NCI-H1092 (cell line): ENCODE data around the gene PIM3.

Experiments
- DNase-seq: peaks from one replicate; lab custom pipeline; 2025; lab: John Stamatoyannopoulos, UW

Gene PIM3

GRCh38 chr22:49960159-49961004 is at the start of gene PIM3:
Gene PIM3 (plus strand): TSS chr22:49960772. CDS start chr22:49960948, 176 bp downstream.
- DNase-seq: peak; percentile 78

DNA sequence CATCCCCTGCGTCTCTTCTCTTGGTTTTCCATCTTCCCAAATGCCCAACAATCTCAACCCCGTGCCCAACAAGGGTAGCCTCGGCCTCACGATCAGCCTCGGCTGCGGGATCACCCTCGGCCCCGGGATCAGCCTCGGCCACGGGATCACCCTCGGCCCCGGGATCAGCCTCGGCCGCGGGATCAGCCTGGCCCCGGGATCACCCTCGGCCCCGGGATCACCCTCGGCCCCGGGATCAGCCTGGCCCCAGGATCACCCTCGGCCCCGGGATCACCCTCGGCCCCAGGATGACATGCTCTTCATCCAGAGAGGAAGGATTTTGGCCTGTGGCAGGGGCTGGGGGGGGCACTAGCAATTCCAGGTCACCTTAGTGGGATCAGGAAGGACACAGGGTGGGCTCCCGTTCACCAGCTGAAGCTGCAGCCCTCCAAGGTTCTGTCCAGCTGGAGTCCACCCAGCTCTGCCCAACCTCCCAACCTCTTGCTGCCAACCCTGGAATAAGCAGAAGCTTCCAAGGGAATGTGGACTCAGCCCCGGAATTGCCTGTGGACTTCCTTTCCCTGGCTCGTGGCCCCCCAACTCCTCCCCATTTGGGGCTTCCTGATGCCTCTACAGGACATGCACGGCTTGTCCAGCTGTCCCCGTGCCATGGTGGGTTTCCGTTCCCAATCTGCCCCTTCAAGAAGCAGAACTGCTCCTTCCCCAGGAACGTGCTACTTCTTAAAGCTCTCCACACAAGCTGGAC is 48.5 kb upstream of the PIM3 start:
- DNase-seq: no peak

GRCh38 chr22:49913026-49913425 is 47.5 kb upstream of the PIM3 start:
- DNase-seq: no peak

DNA sequence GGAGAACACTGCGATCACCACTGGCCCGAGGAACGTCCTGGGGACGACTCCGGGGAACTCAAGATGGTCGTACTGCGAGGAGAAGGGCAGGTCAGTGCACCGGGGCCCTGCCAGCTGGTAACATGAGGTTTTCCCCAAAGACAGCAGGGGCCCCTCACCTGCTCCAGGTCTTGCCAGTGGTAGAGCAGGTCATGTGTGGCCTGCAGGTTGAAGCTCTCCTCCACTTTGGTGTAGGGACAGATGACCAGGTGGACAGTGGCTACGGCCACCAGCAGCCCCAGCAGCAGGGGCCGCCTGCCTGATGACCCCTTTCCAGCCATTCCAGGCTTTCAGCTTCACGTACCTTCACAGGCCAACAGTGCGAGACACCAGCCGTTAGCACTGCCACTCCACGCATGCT is 47.1 kb upstream of the PIM3 start:
- DNase-seq: no peak

GRCh38 chr22:49914256-49914655 is 46.3 kb upstream of the PIM3 start:
- no peak for DNase-seq

DNA sequence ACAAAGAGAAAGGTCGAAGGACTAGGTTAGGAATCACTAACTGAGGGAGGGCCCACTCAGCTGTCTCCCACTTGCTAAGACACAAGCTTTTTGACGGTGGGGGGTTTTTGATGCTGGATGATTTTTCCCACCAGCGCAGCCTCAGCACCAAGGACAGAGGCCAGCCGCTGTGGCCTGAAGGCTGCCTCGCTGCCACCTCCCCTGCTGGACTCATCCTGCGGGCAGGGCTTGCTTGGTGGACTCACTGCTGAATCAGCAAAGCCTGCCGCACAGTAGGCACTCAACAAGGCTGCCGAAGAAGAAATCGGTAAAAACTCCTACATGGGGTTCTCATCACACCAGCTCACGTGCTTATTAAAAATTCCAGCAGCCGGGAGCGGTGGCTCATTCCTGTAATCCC is 45.0 kb upstream of the PIM3 start:
- no peak for DNase-seq

DNA sequence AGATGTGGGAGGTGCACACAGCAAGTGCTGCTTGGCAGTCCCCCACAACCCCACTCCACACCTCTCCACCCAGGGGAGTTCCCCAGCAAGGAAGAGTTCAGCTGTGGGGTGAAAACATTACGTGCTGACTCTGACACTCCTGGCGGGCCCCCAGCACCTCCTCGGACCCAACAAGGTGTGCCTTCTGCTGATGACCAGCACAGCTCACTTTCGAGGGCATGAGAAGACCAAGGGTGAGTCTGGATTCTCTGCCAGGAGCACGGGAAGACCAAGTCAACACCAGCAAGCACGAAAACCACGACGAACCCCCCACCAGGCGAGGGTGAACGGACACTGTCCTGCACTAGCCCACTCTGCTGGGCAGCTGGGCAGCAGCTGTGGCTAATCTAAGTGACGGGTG is 43.7 kb upstream of the PIM3 start:
- DNase-seq: no peak

DNA sequence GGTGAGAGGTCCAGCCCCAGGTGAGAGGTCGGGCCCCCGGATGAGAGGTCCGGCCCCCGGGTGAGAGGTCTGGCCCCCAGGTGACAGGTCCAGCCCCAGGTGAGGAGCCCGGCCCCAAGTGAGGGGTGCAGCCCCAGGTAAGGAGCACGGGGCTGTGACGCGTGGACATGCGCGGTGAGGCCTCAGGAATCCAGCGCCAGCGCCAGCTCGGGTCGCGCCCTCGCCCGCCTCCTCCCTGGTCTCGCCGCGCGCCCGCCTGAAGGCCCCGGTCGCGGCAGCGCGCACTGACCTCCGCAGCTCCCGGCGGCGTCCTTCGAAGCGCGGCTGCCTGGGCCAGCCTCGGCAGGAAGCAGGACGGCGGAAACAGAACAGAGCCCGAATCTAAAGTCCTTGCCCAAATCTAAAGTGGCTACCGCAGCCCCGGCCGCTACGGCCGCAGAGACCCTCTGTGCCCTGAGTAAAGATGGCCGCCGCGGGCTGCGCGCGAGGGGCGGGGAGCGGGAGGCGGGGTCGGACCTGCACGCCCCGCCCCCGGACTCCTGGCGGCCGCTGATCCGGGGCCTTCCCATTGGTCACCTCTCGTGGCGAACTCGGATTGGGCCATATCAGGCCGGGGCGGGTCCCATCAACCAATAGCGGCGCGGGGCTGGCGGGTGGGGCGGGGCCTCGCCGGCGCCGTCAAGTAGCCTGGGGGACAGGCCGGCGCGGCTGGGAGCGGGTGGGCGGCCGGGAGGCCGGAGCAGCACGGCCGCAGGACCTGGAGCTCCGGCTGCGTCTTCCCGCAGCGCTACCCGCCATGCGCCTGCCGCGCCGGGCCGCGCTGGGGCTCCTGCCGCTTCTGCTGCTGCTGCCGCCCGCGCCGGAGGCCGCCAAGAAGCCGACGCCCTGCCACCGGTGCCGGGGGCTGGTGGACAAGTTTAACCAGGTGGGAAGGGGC is 42.3 kb upstream of the PIM3 start, which contains the start of the genes ALG12 and CRELD2:
ALG12 (minus strand) TSS at position 465 of the 937 bp plus-strand sequence. CDS start 4,673 bp downstream, outside the sequence.
CRELD2 (plus strand) TSS at position 661 of the 937 bp plus-strand sequence; CDS start at position 797, 136 bp downstream.
- peak; percentile 71 for DNase-seq

DNA sequence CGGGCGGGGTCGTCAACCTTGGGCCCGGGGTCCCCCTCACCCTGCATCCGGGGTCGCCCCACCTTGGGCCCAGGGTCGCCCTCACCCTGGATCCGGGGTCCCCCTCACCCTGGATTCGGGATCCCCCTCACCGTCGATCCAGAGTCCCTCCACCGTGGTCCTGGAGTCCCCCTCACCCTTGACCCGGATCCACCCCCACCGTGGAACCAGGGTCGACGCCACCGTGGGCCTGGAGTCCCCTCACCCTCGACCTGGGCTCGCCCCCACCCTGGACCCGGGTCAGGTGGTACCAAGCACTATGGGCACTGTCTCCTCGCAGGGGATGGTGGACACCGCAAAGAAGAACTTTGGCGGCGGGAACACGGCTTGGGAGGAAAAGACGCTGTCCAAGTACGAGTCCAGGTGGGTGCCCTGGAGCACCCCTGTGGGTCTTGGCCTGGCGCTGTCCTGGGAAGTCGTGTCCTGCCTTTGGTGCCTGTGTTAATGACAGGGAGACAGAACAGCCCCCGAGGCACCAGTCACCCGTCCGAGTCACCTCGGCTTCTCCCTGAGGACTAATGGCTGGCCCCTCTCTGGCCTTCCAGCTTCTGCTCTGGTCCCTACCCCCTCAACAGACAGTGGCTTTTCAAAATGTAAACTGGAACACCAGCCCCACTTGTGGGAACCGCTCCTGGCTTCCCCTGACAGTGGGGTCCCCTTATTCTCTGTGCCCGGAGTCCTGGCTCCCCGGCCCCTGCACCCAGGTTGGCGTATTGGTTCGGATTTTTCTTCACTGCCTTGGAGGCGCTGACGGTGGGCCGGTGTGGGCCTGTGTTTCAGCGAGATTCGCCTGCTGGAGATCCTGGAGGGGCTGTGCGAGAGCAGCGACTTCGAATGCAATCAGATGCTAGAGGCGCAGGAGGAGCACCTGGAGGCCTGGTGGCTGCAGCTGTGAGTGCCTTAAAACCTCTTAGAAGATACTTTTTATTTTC is 41.4 kb upstream of the PIM3 start:
- no peak for DNase-seq

GRCh38 chr22:49920859-49921258 is 39.7 kb upstream of the PIM3 start:
- no peak for DNase-seq

DNA sequence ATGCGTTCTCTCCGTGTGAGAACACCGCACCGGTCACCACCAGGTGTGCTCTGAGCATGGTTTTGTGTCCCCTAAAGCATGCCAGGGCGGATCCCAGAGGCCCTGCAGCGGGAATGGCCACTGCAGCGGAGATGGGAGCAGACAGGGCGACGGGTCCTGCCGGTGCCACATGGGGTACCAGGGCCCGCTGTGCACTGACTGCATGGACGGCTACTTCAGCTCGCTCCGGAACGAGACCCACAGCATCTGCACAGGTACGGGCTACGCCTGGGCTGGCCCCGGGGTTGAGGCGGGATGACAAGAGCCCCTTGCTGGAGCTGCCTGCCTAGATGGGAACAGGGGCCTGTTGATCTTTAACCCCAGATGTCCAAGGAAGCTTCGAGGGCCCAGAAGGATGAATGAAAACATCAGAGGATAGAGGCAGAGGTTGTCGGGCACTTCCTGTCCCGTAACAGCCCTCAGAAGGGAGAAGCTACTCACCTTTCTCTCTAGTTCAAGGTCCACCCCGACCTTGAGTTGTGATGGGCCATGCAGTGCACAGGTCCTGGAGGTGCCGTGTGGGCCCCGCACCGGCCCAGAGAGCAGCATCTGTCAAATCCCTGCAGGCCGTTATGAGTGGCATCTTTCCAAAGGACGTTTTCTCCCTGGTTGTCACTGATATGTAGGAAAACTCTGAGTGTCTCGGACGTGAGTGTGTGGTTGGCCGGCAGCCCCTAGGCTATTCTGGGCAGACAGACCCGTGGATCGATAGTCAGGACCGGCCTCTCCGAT is 38.9 kb upstream of the PIM3 start:
- no peak for DNase-seq

- DNase-seq: no peak
Measured at GRCh38 chr22:49922484-49922883, 38.1 kb upstream of the PIM3 start.

- no peak for DNase-seq
Measured at GRCh38 chr22:49922926-49923325, 37.6 kb upstream of the PIM3 start.

DNA sequence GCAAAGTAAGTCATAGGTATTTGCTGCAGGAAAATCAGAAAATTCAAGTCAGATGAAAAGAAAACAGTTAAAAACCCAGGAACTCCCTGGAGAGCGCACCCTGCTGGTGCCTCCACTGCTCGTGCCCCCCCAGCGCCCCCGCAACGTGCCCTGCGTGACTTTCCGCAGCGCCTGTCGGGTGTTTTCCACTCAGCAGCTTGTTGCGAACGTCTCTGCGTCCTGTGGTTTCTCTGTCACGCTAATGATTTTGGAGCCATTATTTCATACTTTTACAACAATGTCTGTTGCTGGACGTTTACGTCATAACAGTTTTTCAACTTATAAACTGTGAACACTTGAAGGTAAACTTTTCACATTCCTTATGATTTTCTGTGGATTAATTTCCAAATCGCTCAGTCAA is 37.1 kb upstream of the PIM3 start:
- DNase-seq: no peak

- DNase-seq: no peak
Measured at GRCh38 chr22:49924113-49924833, 36.3 kb upstream of the PIM3 start.

DNA sequence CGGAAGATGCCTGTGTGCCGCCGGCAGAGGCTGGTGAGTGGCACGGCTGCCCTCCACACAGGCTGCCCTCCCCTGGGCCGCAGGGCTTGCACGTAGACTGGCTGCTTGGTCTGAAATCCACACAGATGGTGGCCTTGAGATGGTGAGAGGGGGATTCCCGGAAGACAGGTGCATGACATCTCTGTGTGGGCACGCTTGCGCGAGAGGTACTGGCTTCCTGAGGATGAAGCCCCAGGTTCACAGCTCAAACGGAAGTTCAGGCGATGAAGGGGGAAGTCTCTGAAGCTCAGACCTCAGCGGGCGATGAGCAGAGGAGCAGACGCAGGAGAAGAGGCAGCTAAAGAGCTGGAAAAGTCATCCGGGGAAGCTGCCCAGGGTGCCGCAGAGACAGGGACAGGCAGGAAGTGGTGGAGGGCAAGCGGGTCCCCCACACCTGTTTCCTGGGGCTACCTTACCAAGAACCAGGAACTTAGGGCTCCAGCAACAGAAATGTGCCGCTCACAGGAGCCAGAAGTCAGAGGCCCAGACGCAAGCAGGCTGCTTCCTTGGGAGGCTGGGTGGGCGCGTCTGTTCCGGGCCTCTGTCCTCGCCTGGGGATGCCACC is 34.9 kb upstream of the PIM3 start:
- DNase-seq: no peak

GRCh38 chr22:49926916-49927315 is 33.7 kb upstream of the PIM3 start:
- no peak for DNase-seq

- no peak for DNase-seq
Measured at GRCh38 chr22:49927483-49928184, 32.9 kb upstream of the PIM3 start.
